Measurements from ENCODE around the gene RAD54L.

RAD54L gene

DNA sequence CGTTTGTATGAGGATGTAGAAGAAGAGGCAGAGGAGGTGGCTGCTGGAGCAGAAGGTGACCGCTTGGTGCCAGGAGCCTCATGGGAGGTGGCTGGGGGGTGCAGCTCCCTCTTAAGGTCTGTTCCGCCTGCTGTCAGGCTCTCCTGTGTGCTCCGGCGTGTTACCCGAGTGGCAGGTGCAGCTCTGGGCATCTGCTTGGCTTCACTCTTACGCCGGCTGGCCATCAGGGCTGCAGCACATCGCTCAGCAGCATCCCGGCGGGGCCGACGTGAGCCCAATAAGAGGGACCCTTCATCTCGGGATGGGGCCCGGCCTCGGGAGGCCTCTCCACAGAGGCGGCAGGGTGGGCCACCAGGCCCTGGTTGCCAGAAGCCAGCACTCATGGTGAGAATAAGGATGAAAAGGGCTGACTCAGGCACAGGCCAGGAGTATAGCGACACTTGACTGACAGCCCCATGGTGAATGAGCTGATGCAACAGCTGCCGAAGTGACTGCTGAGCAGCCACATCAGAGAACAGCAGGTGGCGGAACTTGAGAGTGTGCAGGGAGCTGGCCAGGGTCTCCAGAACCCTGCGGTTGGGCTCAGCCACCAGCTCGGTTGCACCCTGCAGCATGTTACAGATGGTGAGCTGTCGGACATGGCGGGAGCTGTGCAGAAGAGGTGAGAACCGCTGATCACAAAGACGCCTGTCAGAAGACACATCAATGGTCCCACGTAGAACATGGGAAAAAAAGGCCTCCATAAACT is 38.3 kb downstream of the RAD54L start:
- TF ChIP-seq GABPA (IDR thresholded peaks at IDR 0.05; ENCODE audit: low read depth) (no peak), POLR2AphosphoS5 (IDR thresholded peaks at IDR 0.05; ENCODE audit: low read depth) (no peak; the same call in 1 of the 2 replicates), SPI1 (IDR thresholded peaks at IDR 0.05; ENCODE audit: borderline replicate concordance, low read depth) (no peak), CTCF (IDR thresholded peaks at IDR 0.05; ENCODE audit: insufficient read depth, low read length) (no peak)
- no peak overlapping the region for H3K4me3 ChIP-seq (replicated peaks; ENCODE audit: insufficient read depth, low read length)
- no peaks in the 10 kb centered on the region for H3K27me3 ChIP-seq (ENCODE audit: insufficient read depth, poor library complexity, severe bottlenecking)
- H3K27ac ChIP-seq (replicated peaks): no peak overlapping the region
- DNase-seq (ENCODE audit: low read depth in 1 of 2, low spot score in 1 of 2): no peak

DNA sequence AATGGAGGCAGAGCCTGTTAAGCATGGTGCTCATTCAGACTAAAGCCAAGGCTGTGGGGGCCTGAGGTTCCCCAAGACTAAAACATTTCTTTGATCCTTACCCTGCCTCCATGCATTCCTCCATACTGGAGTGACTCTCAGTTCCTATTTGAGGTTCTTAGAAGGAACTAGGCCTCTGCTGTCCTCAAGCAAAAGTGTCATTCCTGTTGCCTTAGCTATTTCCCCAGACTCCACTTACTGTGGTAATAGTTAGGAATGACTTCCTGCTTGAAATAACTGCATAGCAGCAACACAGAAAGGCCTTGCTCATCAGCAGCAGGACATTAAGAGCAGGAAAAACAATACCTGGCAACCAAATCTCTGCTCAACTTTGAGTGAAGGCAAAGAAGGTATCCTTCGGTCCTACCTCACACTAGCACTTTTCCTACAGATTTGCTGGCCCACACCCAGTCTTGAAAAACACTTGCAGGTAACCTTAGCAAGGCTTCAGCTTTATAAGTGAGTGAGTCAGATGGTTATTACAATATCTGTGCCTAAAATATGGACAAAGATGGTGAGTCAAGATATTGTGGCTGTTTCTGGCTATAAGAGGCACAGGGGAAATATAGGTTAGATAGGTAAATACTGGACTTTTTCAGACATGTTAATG is 41.0 kb downstream of the RAD54L start:
- no peaks in the 10 kb centered on the region for H3K27me3 ChIP-seq (ENCODE audit: insufficient read depth, poor library complexity, severe bottlenecking)
- no peak for DNase-seq (ENCODE audit: low read depth in 1 of 2, low spot score in 1 of 2)
- TF ChIP-seq, protein P1, sequence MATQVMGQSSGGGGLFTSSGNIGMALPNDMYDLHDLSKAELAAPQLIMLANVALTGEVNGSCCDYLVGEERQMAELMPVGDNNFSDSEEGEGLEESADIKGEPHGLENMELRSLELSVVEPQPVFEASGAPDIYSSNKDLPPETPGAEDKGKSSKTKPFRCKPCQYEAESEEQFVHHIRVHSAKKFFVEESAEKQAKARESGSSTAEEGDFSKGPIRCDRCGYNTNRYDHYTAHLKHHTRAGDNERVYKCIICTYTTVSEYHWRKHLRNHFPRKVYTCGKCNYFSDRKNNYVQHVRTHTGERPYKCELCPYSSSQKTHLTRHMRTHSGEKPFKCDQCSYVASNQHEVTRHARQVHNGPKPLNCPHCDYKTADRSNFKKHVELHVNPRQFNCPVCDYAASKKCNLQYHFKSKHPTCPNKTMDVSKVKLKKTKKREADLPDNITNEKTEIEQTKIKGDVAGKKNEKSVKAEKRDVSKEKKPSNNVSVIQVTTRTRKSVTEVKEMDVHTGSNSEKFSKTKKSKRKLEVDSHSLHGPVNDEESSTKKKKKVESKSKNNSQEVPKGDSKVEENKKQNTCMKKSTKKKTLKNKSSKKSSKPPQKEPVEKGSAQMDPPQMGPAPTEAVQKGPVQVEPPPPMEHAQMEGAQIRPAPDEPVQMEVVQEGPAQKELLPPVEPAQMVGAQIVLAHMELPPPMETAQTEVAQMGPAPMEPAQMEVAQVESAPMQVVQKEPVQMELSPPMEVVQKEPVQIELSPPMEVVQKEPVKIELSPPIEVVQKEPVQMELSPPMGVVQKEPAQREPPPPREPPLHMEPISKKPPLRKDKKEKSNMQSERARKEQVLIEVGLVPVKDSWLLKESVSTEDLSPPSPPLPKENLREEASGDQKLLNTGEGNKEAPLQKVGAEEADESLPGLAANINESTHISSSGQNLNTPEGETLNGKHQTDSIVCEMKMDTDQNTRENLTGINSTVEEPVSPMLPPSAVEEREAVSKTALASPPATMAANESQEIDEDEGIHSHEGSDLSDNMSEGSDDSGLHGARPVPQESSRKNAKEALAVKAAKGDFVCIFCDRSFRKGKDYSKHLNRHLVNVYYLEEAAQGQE (IDR thresholded peaks at IDR 0.05; ENCODE audit: insufficient replicate concordance, low read depth): no peak
- no peak for TF ChIP-seq GABPA (IDR thresholded peaks at IDR 0.05; ENCODE audit: low read depth)
- no peak for TF ChIP-seq CTCF (IDR thresholded peaks at IDR 0.05; ENCODE audit: insufficient read depth, low read length)
- no peak for TF ChIP-seq SPI1 (IDR thresholded peaks at IDR 0.05; ENCODE audit: borderline replicate concordance, low read depth)
- TF ChIP-seq POLR2AphosphoS5 (IDR thresholded peaks at IDR 0.05; ENCODE audit: low read depth): no peak
- H3K4me3 ChIP-seq (replicated peaks; ENCODE audit: insufficient read depth, low read length): no peak overlapping the region
- H3K27ac ChIP-seq (replicated peaks): no peak overlapping the region

GRCh38 chr1:46289134-46289494 is 41.6 kb downstream of the RAD54L start:
- no peaks in the 10 kb centered on the region for H3K27me3 ChIP-seq (ENCODE audit: insufficient read depth, poor library complexity, severe bottlenecking)
- H3K27ac ChIP-seq (replicated peaks): no peak overlapping the region
- no peak overlapping the region for H3K4me3 ChIP-seq (replicated peaks; ENCODE audit: insufficient read depth, low read length)
- no peak for DNase-seq (ENCODE audit: low read depth in 1 of 2, low spot score in 1 of 2)
- TF ChIP-seq, protein P1 (IDR thresholded peaks at IDR 0.05; ENCODE audit: insufficient replicate concordance, low read depth): no peak
- no peak for TF ChIP-seq CTCF (IDR thresholded peaks at IDR 0.05; ENCODE audit: insufficient read depth, low read length)
- no peak for TF ChIP-seq GABPA (IDR thresholded peaks at IDR 0.05; ENCODE audit: low read depth)
- no peak for TF ChIP-seq POLR2AphosphoS5 (IDR thresholded peaks at IDR 0.05; ENCODE audit: low read depth)
- TF ChIP-seq SPI1 (IDR thresholded peaks at IDR 0.05; ENCODE audit: borderline replicate concordance, low read depth): no peak
